ENCODE results near the gene TP53AIP1.

The TP53AIP1 gene

GRCh38 chr11:128888034-128888985, 54.4 kb downstream of the TP53AIP1 start:
- no peak for DNase-seq

GRCh38 chr11:128886406-128887124, 56.1 kb downstream of the TP53AIP1 start:
- no peak for DNase-seq
